IMR-90 (cell line): Measurements from ENCODE around the gene POLR1A.

Experiments used
- CTCF ChIP-seq: conservative IDR thresholded peaks from 2 replicates; pipeline ENCODE4 v1.5.1; 2012; ENCODE audit warnings: mild to moderate bottlenecking, low read depth, low read length, improper control_type of control experiment
- USF2 ChIP-seq: fragments of 150-350 bp; IDR thresholded peaks from 2 replicates; pipeline ENCODE4 v1.6.1; 2017; ENCODE audit warnings: mild to moderate bottlenecking, antibody characterized with exemption, low read length, low read depth

DNA sequence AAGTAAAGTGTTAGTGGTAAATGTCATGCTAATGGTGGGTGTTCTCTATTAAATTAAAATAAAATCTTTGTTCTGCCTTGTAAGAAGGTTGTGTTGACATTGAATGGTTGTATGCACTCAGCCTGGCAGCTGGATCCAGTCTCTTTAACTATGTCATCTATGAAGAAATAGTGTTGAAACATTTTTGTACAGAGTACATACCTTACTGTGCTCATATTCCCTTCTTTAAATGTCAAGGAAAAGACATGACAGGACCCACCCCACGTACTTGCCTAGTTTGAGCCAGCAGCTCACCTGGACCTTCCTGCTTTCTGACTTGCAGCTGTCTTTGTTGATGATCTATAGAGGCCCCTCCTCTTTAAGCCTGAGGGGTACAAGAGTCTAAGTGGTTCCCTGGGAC is 131.3 kb downstream of the POLR1A start:
- TF ChIP-seq CTCF (no peak), USF2 (no peak)
